ENCODE results near the gene USP44. TPM values are rescaled to one million over a fixed set of nuclear protein-coding genes. Genes with fewer than 3 reads are reported as not detected.

USP44 gene
- total and polyA plus RNA-seq, 2 donors (not counting 3 experiments of a cell fraction or from before 2014, with no cell fraction given): 0.91 to 3.1 TPM

- Histone ChIP-seq H2AFZ (ENCODE audit: low read depth, low read length) (no peak overlapping the region), H3K36me3 (ENCODE audit: control insufficient read depth in 2 of 2, extremely low read depth in 1 of 2, insufficient read depth in 2 of 2, low read length in 2 of 2) (no peaks in the 10 kb centered on the region), H4K20me1 (replicated peaks; ENCODE audit: control insufficient read depth, extremely low read depth, insufficient read depth, low read length) (no peaks in the 10 kb centered on the region), H3K4me3 (replicated peaks in 1 of 3; ENCODE audit: insufficient read depth in 1 of 3, low read depth in 1 of 3, low read length in 3 of 3) (no peak overlapping the region), H3K9ac (replicated peaks; ENCODE audit: extremely low read depth, insufficient read depth, low read length) (no peak overlapping the region), H3K9me1 (replicated peaks; ENCODE audit: control insufficient read depth, extremely low read depth, insufficient read depth, low read length) (no peaks in the 10 kb centered on the region), H3K4me2 (ENCODE audit: insufficient read depth, low read length) (no peak overlapping the region), H3K79me2 (ENCODE audit: control insufficient read depth, insufficient read depth, low read length) (no peaks in the 10 kb centered on the region), H3K27me3 (ENCODE audit: control insufficient read depth in 2 of 2, insufficient read depth in 2 of 2, low read length in 2 of 2) (no peaks in the 10 kb centered on the region), H3K4me1 (ENCODE audit: control insufficient read depth, extremely low read depth, insufficient read depth, low read length) (no peaks in the 10 kb centered on the region), H3K9me3 (replicated peaks; ENCODE audit: control insufficient read depth, insufficient read depth, low read length) (no peaks in the 10 kb centered on the region), H3K27ac (ENCODE audit: insufficient read depth, low read depth, low read length) (no peak overlapping the region)
- dilution Hi-C loops (cut with MboI; ENCODE audit: extremely low pct_ligation_motif_present, low sequenced_read_pairs): no loop called here
- no peak for DNase-seq (ENCODE audit: low read depth, low spot score)
- BruUV-seq (replicated peaks): no TSS peak
- no peak for FAIRE-seq
- intact Hi-C loops (cut with micrococcal nuclease): loop anchor here (2.0 to 5.0 kb wide), 2 partner anchors 138 to 415 kb away; no protein-coding TSS in a partner anchor
- ChIA-PET CTCF (interaction anchor here (1.3 to 3.6 kb wide), 7 partner anchors 9 to 265 kb away, joined by 3 to 39 read pairs (median 13); no protein-coding TSS in a partner anchor), POLR2A (no interaction called here)
- TF ChIP-seq POLR2A (IDR thresholded peaks at IDR 0.05; ENCODE audit: low read depth, low read length) (no peak), CTCF (IDR thresholded peaks at IDR 0.05; ENCODE audit: extremely low read depth in 1 of 2, insufficient read depth in 1 of 2, low read depth in 1 of 2, low read length in 2 of 2) (no peak), FOS (IDR thresholded peaks at IDR 0.05; ENCODE audit: borderline replicate concordance, insufficient read depth, low read length) (no peak), EZH2 (IDR thresholded peaks at IDR 0.05; ENCODE audit: borderline replicate concordance, low read depth, low read length, severe bottlenecking) (no peak), JUN (IDR thresholded peaks at IDR 0.05; ENCODE audit: borderline replicate concordance, insufficient read depth, insufficient read length, low read depth) (no peak), POLR2AphosphoS5 (IDR thresholded peaks at IDR 0.05; ENCODE audit: insufficient read depth, low read depth, low read length) (no peak), MAX (IDR thresholded peaks at IDR 0.05; ENCODE audit: insufficient read depth, insufficient read length) (no peak), GATA2 (IDR thresholded peaks at IDR 0.05; ENCODE audit: insufficient read depth, insufficient read length, low read depth, low read length) (no peak), MYC (IDR thresholded peaks at IDR 0.05; ENCODE audit: low read depth, low read length) (no peak)
These were observed 32.7 kb upstream of the USP44 start for GRCh38 chr12:95583933-95584332.

Measured in endothelial cell of umbilical vein (primary cell).